ENCODE results near the gene PIN1.

GRCh38 chr19:9863759-9864158 is 28.6 kb downstream of the PIN1 start:
- no peak for TF ChIP-seq EZH2 (IDR thresholded peaks at IDR 0.05)
- TF ChIP-seq, protein P1, sequence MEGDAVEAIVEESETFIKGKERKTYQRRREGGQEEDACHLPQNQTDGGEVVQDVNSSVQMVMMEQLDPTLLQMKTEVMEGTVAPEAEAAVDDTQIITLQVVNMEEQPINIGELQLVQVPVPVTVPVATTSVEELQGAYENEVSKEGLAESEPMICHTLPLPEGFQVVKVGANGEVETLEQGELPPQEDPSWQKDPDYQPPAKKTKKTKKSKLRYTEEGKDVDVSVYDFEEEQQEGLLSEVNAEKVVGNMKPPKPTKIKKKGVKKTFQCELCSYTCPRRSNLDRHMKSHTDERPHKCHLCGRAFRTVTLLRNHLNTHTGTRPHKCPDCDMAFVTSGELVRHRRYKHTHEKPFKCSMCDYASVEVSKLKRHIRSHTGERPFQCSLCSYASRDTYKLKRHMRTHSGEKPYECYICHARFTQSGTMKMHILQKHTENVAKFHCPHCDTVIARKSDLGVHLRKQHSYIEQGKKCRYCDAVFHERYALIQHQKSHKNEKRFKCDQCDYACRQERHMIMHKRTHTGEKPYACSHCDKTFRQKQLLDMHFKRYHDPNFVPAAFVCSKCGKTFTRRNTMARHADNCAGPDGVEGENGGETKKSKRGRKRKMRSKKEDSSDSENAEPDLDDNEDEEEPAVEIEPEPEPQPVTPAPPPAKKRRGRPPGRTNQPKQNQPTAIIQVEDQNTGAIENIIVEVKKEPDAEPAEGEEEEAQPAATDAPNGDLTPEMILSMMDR (IDR thresholded peaks at IDR 0.05): no peak
